HG02885 (cell line): ENCODE results near the gene AGBL1.

ENCODE experiments used
- ATAC-seq: cut with Tn5 transposase; IDR thresholded peaks from one replicate; pipeline ENCODE4 v1.9.1; 2021; ENCODE audit warnings: mild to moderate bottlenecking; ENCODE audit not compliant: unreplicated experiment, poor library complexity

Gene AGBL1

DNA sequence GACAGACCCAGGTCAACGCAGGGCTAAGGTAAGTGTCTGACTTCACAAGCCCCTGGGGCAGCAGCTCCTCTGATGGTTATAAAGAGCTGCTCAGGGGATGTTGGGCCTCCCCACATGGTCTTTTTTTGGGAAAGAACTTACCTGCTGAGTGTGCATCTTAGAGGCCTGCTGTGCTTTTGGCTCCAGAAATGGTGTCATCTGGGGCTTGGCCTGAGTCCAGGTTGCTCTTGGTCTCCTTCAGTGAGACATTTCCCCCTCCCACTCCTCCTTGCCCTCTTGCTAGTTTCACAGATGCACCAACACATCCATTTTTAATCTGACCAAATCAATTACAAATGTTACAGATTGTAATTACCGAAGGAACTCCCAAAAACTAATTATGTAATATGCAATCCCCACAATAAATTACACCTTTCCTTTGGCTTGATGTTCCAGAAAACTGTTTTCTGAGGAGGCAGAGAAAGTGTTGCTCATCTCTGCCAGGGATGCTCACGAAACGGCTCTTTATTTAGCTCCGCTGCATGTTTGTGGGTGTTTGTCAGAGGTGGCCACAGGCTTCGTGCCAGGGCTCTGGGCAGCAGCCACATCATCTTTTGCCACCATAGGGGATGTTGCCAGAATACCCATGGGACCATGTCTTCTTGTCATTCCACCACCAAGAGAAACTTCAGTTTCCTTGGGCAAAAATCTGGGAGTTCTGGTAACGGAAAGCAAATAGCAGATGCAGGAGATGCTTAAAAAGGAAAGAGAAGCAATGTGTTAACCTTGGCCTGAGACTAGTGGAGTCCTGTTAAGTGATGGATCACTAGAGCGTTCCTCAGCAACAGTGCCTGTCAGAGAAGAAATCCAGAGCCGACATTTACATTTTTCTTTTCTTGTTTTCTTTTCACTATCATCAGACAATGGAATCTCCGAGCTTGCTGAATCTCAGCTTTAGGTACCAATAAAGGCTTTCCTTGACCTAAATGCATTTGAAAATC is 799.9 kb downstream of the AGBL1 start:
- ATAC-seq: no peak

DNA sequence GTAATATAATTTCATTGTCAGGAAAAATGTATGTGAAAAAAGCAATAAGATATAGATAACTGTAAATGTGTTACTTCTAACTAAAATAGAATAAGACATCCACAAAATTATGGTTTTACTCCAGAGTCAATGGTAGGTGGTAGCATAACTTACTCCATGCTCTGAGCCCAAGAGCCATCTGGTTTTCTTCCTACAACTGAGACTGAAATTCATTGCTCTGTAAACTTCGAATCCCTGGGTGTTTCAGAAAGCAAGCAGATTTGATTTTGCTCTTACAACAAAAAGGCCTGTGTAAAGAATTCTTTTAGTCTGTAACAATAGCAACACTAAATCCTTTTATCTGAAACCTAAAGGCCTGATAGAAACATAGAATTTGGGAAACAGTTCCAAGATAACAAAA is 805.9 kb downstream of the AGBL1 start:
- ATAC-seq: no peak

DNA sequence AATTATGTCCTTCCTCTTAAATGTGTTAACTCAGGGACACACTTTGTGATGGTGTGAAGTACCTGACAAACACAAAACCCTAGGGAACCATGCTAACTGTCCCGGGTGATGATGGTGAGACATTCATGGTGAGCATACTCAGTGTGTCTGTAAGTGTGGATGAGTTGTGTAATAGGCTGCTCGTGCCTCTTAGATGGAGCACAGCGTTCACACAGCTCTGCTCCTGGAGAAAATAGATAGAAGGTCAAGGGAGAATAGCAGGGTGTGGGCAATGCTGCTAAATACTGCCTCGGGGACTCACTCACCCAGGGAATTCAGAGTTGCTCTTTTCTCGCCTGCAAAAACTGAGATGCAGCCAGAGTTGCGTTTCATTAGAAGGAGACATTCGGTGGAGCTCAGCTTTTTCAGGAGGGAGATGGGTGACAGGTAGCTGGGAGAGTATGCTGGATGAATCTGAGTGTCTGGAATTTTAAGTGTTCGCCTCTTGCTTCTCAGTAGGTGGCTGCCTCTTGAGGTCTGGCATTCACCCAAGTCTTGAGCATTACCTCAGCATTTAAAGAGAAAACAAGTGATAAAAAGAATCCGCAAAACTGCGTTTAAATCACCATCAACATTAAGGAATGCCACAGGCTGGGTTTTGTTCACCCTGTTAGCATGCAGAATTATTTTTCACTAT is 813.2 kb downstream of the AGBL1 start:
- no peak for ATAC-seq

DNA sequence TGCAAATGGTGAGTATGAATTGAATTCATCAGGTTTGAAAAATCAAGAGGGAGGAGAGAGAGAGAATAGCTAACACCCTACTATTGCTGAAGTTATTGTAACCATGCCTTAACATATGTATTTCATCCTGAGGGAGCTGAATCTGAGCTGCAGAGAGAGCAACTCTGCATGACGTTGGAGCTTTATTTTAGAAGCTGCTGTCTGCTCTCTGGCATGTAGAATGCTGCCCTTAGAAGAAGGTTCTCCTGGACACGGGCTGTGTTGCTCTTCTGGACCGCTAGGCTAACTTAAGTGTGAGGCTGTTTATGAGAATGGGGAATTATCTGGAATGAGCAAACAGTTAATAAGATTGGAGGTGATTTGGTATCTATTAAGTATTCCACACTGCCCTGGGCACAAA is 814.6 kb downstream of the AGBL1 start:
- ATAC-seq: no peak

DNA sequence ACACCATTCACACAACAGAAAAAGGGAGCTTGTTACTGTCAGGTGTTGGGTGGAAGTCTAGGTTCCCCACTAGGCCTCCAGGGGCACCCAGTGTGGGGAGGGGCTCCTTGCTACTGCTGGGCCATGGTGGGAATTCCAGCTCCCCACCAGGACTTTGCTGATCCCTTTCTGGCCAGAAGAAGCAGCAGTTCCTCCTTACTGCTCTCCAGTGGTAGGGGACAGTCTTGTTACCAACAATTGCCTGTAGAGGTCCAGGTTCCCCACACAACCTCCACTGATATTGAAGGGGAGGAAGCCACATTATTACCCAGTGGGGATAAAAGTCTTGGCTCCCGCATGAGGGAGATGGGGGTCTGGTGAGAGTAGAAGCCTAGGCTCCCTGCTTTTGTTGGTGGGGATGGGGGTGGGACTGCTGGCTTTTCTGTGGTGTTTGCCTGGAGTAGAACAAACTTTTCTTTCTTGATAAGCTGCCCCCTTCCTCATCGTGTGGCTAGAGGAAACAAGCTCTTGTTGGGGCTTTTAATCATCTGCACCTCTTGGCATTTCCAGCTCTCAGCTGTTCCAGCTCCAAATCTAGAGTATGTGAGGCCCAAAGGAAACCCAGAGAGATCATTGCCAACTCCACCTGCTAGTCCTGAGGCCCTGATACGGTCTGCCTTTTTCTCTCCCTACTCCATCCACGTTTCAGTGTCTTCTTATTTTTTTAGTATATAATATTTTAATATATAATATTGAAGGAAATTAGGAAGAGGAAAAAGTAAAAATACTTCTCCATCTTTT is 824.2 kb downstream of the AGBL1 start:
- ATAC-seq: no peak

DNA sequence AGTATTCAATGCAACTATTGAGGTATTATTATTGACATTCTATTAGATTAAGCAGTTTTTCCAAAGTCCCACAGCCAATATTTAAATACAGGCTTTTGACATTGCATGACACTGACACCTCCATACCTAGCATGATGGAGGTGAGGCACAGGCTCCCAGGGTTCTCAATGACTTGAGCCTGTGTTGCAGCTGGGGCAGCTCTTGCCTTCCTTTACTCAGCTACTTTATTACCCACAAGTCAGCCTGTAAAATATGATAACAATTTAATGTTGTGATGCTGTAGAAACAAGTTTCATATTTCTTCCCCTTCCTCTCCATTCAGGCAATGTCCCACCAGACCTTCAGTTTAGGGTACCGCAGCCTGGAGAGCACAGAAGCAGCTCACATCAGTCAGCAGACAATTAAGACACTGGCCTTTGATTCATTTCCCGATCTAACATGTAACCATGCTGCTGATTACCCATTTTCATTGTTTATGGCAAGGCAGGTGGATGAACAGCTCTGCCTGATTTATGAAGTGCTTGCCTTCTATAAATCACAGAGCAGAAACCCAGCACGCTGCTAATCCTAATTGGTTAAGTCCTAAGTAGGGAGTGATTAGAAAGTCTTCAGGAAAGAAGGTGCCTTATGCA is 826.1 kb downstream of the AGBL1 start:
- no peak for ATAC-seq

DNA sequence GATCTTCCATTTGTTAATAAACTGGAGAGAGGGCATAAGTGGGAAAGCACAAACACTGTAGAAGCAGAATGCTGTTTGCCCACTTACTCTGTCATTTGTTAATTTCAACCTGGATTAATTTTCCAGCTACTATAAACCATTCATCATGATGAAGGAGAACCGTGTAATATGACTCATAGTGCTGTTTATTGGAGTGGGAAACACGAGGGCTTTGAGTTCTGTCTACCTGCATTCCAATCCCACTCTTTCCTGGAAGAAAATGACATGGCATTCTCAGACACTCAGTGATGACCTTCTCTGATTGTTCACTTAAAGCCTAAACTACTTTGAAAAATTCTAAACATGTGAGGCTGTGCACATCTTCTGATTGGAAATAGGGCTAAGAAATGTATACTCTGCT is 826.7 kb downstream of the AGBL1 start:
- ATAC-seq: no peak

DNA sequence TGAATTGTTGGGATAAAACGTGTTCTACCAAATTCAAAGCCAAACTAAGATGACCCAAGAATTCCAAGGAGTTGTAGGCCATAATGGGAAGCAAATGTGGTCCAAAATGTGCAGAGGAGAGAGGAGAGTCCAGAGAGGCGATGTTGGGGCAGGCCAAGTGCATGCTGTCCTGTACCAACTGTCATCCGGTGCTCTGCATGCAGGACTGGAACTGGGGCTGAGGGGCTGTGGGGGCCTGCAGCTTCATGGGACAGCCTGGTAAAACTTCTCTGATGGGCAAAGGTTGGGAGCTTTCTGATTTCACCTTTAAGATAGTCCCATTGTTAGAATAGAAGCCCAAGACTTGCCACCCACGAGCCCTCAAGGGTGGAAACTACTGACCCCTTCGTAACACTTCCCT is 831.4 kb downstream of the AGBL1 start:
- no peak for ATAC-seq

DNA sequence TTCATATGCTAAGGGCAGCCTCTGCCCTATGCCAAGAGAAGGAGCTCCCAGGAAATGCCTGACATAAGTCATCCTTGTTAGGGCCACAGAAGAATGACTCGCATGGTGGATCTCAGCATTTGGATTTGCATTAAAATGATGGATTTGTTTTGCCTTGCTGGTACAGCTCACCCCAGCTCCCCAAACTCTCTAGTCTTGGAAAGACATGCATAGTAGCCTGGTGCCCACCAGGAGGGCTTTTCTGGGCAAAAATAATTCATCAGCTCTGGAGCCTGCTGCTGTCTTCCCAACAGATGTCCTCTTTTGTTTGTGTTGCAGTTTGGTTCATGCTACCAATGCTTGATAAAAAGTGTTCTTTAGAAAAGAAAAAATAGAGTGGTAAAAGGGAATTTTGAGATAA is 833.0 kb downstream of the AGBL1 start:
- no peak for ATAC-seq

DNA sequence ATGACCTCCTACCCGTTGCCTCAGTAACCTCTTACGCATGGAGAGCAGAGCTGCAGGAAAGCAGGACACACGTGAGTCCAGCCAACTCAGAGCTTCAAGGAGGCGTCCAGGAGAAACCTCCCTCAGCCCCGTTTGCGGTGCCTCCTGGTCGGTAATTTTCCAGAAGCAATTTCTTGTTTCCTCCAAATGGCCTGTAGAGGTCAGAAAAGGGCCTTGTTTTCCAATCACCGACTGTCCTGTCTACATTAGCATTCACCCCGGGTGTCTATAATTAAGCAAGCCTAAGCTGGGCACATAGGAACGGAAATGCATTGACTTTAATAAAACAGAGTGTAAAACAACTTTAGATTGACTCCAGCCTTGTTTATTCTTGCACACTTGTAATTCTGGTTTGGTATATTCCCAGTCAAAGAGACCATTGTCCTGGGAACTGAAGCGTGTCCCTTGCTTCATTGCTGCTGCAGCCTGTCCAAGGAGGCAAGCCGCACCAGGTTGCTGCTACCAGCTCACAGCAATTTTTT is 836.2 kb downstream of the AGBL1 start:
- no peak for ATAC-seq

DNA sequence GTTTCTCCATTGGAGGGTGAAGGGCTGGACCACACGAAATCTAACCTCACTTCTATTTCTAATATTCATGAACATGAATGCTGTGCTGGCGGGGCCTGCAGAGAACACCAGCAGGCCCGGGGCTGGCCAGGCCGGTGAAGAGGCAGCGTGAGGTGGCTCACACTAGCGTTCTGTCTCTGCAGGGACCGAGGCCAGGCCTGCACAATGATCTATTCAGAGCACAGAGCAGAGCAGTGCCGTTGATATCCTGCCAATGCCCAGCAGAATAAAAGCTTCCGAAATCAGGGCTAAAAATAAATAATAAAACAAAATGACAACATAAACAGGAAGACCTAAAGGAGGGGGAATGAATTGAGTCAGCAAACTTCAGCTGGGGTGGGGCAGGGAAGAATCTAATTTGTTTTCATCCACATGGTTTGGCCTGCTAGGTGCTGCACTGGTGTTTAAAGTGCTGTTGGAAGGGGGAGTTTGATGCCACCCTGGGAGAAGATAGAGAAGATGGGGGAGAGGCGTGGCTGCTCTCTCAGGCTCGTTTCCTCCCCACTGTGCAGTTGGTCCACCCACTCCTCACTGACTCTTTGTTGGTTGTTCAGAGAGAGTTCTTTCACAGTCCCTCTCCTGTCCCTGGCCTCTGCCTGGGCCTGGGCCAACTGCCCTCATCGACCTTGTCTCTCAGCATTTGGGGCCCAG is 837.1 kb downstream of the AGBL1 start:
- ATAC-seq: no peak

DNA sequence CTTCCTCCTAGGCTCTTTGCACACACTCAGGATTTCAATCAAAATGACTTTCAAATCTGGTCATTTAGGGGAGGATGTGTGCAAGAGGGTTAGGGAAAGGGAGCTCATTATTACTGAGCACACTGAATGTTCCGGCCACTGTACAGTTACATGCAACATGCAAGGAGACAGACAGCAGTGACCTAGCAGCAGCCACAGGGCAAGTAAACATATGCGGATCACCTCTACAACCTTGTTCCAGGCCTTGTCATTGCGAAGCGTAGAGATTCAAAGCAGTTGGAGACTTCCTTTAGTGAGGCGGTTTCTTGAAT is 837.6 kb downstream of the AGBL1 start:
- no peak for ATAC-seq

DNA sequence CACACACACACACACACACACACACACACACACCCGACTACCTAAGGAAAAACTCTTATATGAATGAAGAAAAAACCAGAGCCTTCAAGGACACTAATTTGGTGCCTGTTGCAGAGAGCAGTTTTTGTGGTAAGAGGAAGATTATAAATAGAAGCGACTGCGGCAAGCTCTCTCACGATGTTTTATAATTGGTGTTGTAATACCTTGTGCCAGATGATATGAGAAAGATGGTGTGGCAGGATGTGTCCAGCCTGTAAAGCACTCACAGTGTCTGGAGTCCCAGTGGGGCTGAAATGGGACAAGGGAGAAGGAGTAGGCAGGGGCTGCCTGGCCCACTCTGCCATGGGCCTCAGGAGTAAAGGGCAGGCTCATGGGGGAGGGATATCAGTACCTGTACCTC is 839.9 kb downstream of the AGBL1 start:
- no peak for ATAC-seq

DNA sequence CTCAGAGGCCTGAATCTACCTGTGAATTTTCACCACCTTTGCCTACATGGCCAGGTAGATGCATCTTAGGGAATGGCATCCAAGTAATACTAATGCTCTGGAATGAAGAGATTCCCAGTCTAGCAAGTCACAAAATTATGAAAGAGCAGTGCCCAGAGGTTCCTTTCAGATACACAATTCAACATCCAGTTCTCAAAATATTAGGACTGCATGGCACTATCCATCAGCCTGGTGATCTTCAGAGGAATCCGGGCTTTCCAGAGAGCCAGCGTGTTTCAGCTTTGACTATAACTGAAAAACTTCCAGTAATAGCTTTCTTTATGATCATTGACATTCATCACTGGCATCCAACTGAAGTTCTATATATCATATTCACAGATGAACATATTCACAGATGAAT is 849.8 kb downstream of the AGBL1 start:
- no peak for ATAC-seq

DNA sequence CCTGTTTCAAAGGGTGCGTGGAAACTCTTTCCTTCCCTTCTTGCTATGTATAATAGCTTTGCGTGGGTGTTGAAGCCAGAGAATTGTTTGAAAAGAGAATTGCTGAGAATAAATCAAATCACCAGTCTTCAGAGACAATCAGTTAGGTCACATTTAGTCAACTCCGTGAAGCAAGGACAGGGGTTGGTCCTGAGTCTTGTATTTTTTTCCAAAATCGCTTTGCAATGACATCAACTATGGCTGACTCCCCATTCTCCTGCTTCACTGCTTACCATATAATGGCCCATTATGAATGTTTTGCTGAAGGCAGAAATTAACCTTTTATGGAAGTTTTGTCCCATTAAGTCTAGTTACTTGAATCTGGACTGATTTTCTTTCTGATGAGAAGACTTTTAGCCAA is 852.8 kb downstream of the AGBL1 start:
- no peak for ATAC-seq

DNA sequence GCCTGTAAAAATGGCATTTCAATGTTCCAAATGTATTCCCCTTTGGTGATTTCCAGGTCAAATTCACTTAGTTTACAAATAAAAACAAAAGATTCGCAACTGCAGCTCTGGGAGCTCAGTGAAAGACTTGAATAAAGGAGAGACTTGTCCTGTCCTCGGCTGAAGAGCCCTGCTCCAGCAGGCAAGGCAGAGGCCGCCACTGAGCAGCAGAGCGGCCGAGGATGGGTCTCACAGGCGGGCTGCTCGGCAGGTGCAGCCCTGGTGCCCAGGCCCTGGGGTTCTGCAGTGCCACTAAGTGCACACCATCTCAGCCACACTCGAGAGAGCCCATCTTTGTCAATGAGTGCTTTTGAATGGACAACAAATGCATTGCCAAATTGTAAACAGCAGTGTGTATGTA is 856.2 kb downstream of the AGBL1 start:
- no peak for ATAC-seq

DNA sequence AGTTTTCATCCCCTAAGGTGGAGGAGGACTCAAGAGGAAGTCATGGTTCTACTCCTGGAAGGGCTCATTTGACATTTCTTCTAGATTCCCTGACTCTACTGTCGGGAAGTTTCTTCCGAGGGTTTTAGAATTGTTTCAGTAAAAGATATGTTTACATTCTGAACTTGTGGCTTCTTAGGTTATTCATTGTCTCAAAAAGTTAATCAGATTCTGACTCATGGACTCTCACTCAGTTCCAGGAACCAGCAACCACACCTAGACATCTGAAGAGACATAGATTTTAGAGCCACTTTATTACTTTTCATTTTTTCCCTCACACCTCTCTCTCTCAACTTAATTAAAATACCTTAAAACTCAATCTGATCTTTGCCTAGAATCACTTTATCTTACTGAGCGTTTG is 862.6 kb downstream of the AGBL1 start:
- ATAC-seq: no peak

DNA sequence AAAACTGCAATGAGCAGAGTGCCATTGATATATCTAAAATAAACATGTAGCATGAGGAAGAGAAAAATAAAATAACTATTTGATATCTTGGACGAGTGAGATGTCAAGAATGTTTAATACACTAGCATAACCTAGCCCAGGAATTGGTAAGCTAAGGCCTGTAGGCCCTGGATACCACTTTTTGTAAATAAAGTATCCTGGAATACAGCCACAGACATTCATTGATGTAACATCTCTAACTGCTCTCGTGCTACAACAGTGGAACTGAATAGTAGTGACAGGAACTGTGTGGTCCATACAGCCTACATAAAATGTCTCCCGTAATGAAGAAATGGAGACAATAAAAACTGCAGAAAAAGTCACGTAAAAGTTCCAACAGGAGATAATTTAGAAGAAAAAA is 869.0 kb downstream of the AGBL1 start:
- ATAC-seq: no peak

DNA sequence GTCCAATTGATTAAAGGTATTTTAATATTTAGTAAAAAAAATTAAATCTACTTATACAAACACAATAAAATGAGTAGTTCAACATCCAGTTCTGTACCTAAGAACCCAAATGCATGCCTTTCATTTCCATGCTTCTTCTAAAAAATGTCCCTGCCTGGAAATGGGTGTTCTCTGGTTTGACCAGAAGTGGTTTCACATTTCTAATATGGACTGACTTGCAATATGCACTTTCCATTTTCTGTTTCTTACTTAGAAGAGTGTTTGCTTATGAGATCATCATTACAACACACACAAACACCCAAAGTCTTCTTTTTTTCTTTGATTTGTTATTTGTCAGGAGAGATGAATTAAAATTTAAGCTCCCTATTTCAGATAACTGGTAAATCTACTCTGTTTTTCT is 879.6 kb downstream of the AGBL1 start:
- no peak for ATAC-seq

DNA sequence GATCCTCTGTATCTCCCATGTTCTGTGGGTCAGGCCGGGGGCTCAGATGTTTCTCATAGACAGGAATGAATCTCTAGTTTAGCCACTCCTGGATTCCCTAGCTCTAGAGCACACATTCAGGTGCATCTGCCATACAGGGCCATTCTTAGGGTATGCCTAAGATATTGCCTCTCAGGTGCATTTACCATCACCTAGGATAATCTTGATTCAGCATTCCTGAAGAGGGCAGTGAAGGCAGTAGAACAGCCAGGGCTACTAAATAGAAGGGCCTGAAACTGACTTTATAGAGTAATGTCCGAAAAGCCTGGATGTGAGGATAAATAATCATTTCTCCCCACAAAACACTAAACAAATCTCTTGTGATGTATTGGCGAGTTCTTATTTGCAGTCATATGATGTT is 882.0 kb downstream of the AGBL1 start:
- no peak for ATAC-seq
